Epithelial cell of proximal tubule (primary cell): ENCODE measurements around the gene AKTIP. TPM values are rescaled to one million over a fixed set of nuclear protein-coding genes. Genes with fewer than 3 reads are reported as not detected.
"Not testable (repeated sequence)": the region's sequence is repeated elsewhere in the genome, so short reads cannot be mapped to it uniquely, and the experiment has no call there.

Experiments used
- DNase-seq: peaks from one replicate; pipeline ENCODE4 v3.0.0-alpha.2; 2011; ENCODE audit warnings: low read depth
- H3K4me3 ChIP-seq: 2 replicates; pipeline ENCODE4 v1.5.1; 2011; ENCODE audit warnings: low read depth, mild to moderate bottlenecking, low read length
- total RNA-seq: library from RNA; depleted of rRNA; stranded (reverse); fragments of >200 nt; gene quantifications from 2 replicates; pipeline ENCODE4 v1.2.3, GENCODE V29; 2015
- TF ChIP-seq, protein P1 (sequence below): conservative IDR thresholded peaks from 2 replicates; pipeline ENCODE4 v1.5.1; 2012; ENCODE audit warnings: low read depth, mild to moderate bottlenecking, low read length

AKTIP gene
- total RNA-seq, 1 donor from 2014 or later, result 20.5 TPM

DNA sequence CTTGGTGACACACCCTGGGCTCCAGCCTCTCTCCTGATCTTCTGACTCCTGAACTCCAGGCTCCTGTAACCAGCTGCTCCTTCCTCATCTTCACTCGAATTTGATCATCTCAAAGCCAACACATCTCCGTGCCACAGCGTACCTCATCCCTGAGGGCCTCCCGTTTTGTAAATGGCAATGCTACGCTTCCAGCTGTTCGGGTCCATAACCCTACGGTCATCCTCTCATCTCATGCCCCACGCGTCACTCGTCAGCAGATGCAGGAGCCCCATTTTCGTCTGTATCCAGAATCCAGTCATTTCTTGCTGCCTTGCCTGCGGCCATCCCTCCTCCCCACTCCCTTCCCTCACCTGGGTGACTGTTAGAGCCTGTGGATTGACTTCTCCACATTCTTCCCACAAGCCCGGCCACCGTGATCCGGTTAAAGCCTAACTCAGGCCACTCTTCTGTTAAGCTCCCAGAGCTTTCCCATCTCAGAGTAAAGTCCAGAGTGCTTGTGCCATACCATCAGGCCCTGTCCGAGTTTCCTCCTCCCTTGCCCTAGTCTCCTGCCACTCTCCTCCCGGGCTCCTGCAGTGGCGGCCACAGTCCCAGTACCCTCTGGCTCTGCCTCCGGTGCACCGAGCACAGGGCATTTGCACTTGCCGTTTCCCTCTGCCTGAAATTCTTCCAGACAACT, 20.3 kb upstream of the AKTIP start:
- no peak for DNase-seq
- H3K4me3 ChIP-seq, result no peak overlapping the region

DNA sequence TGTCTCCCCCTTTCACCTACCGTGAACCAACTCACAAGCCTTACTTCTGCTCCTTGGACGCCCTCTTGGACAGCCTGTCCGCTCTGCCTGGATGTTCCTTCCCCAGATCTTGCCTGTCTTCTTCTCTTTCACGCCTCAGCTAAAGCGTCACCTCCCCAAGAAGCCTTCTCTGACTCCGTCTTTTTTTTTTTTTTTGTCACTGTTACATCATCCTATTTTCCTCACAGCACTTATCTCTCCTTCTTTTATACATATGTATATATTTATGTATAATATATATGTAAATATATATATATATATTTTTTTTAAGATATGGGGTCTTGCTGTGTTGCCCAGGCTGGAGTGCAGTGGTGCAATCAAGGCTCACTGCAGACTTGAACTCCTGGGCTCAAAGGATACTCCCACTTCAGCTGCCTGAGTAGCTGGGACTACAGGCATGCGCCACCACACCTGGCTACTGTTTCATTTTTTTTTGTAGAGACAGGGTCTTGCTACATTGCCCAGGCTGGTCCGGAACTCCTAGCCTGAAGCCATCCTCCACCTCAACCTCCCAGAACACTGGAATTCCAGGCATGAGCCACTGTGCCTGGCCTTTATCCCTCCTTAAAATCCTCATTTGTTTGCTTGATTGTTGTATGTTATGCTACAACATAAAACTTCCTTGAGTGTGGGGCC, 16.5 kb upstream of the AKTIP start:
- no peak overlapping the region for H3K4me3 ChIP-seq
- no peak for DNase-seq
- TF ChIP-seq, protein P1, sequence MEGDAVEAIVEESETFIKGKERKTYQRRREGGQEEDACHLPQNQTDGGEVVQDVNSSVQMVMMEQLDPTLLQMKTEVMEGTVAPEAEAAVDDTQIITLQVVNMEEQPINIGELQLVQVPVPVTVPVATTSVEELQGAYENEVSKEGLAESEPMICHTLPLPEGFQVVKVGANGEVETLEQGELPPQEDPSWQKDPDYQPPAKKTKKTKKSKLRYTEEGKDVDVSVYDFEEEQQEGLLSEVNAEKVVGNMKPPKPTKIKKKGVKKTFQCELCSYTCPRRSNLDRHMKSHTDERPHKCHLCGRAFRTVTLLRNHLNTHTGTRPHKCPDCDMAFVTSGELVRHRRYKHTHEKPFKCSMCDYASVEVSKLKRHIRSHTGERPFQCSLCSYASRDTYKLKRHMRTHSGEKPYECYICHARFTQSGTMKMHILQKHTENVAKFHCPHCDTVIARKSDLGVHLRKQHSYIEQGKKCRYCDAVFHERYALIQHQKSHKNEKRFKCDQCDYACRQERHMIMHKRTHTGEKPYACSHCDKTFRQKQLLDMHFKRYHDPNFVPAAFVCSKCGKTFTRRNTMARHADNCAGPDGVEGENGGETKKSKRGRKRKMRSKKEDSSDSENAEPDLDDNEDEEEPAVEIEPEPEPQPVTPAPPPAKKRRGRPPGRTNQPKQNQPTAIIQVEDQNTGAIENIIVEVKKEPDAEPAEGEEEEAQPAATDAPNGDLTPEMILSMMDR, result no peak

More for the DNA sequence above, 20.3 kb upstream of the AKTIP start:
- TF ChIP-seq, protein P1, result no peak

DNA sequence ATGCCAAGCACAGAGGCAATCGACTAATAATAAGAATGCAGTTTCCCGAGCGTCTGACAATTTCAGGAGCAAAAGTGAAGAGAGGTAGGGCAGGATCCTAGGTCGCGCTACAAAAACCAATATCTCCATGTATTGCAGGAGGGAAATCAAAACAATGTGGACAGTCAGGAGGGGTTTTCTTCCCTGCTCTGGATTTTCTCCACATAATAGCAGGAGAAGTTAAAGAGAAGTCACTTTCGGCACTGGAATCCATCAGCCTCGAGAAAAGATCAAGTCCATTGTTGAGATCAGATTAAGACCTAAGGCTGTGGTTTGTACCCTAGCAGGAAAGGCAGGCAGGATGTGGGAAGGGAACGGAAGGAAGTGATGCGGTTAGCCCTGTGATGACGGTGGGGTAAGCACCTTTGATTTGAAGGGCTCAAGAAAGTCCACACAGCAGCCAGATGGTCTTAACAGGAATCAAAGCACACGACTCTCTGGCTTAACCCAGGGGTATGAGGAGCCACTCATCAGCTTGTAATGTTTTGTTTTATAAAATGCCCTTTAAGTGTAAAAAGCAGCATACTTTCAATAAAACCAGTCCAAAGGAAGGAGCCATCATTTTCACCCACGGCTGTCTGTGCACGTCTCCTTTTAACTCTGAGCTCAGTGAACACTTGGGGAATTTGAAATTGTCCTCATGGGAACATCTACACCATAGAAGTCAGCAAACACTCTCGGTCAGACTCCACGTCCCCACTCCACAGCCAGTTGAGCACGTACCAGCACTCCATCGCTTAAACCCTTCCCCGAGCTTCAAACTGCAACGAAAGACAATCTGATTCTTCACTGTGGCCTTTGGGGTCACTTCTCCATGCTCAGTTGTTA, 15.8 kb upstream of the AKTIP start:
- TF ChIP-seq, protein P1, result no peak
- H3K4me3 ChIP-seq, result no peak overlapping the region
- DNase-seq, result no peak

DNA sequence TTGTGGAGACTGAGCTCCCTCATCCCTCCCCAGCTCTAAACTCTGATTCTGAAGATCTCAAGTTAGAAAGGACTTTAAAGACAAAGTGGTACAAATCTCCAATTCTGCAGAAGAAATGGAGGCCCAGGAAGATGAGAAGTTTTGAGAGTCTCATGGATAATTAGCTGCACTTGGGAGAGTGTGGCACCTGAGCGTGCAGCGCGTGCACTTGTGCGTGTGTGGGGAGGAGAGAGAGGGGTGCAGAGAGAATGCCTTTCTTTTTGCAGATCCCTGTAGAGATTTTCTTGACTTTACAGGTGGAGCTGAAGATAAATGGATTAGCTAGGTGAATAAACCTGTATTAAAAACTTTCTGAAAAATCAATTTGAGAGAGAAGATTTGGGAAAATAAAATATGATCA, 14.8 kb upstream of the AKTIP start:
- no peak overlapping the region for H3K4me3 ChIP-seq
- no peak for DNase-seq
- TF ChIP-seq, protein P1, result no peak

DNA sequence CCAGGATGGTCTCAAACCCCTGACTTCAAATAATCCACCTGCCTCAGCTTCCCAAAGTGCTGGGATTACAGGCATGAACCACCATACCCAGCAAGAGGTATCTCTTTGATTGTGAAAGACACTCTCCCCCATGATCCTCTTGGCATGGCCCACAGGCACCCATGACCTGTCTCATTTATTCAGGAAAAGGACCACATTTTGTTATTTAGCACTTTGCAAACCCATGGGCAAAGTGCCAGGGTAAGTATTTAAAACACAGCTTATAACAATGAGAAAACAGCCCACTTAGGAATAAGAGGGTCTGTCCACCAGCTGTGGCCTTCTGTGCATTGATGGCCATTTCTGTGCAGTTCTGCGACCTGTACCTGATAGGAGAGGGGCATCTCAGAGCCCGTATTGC, 12.8 kb upstream of the AKTIP start:
- DNase-seq, result no peak
- TF ChIP-seq, protein P1, result no peak

DNA sequence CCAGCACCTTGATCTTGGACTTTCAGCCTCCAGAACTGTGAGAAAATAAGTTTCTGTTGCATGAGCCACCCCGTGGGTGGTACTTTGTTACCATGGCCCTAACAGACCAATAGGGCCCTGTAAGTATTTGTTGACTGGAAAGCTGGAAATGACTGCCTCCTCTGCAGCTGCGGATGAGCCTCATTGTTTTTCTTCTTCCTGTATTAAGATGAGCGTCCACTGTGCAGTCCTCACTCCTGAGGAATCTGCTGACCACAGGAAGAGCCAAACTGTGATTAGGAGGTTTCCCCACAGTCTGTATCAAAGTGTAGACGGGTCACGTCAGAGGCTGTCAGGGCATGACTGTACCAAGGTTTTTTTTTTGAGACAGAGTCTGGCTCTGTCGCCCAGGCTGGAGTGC, 12.2 kb upstream of the AKTIP start:
- no peak for DNase-seq
- TF ChIP-seq, protein P1, result no peak
- H3K4me3 ChIP-seq, result no peak overlapping the region

More for the DNA sequence above, 12.8 kb upstream of the AKTIP start:
- no peak overlapping the region for H3K4me3 ChIP-seq

DNA sequence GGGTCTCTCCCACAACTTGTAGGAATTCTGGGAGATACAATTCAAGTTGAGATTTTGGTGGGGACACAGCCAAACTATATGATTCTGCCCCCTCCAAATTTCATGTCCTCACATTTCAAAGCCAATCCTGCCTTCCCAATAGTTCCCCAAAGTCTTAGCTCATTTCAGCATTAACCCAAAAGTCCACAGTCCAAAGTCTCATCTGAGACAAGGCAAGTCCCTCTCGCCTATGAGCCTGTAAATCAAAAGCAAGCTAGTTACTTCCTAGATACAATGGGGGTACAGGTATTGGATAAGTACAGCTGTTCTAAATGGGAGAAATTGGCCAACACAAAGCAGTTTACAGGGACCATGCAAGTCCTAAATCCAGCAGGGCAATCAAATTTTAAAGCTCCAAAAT, 9.8 kb upstream of the AKTIP start:
- not testable (repeated sequence) for H3K4me3 ChIP-seq, DNase-seq
